SK-N-SH (cell line): ENCODE data around the gene BAHCC1.

Experiments
- EP300 ChIP-seq, 2 experiments: IDR thresholded peaks; 2 replicates each; pipeline versions ENCODE4 v1.4.0 to v1.6.1; 2012; ENCODE audit warnings: borderline replicate concordance in 1 of 2, low read depth in 1 of 2, low read length in 1 of 2
- EZH2phosphoT487 ChIP-seq: fragments of 200-600 bp; sonication (generic); IDR thresholded peaks from 2 replicates; pipeline ENCODE4 v1.6.1; 2017; ENCODE audit warnings: low read depth, mixed run types, mild to moderate bottlenecking, antibody characterized with exemption, moderate library complexity, borderline replicate concordance
- FOXJ3 ChIP-seq: sonication (generic); formaldehyde crosslinking; IDR thresholded peaks from 2 replicates; pipeline ENCODE4 v1.5.1; 2020; ENCODE audit warnings: mild to moderate bottlenecking, missing genetic modification reagents
- GABPA ChIP-seq: IDR thresholded peaks from 2 replicates; pipeline ENCODE4 v1.4.0; 2012; ENCODE audit warnings: low read depth, mild to moderate bottlenecking
- JUND ChIP-seq: IDR thresholded peaks from 2 replicates; pipeline ENCODE4 v1.4.0; 2012
- MEF2A ChIP-seq: IDR thresholded peaks from 2 replicates; pipeline ENCODE4 v1.4.0; 2012; ENCODE audit warnings: low read depth, borderline replicate concordance
- POLR2AphosphoS5 ChIP-seq: IDR thresholded peaks from 2 replicates; pipeline ENCODE4 v1.6.1; 2012; ENCODE audit warnings: low read depth, low read length
- SIN3A ChIP-seq: IDR thresholded peaks from 2 replicates; pipeline ENCODE4 v1.6.1; 2012; ENCODE audit warnings: low read depth, mild to moderate bottlenecking, low read length, moderate library complexity, borderline replicate concordance
- SMC3 ChIP-seq: IDR thresholded peaks from 2 replicates; pipeline ENCODE4 v1.6.1; 2012; ENCODE audit warnings: low read depth, low read length, improper control_type of control experiment
- TAF1 ChIP-seq: IDR thresholded peaks from 2 replicates; pipeline ENCODE4 v1.6.1; 2012; ENCODE audit warnings: low read depth, mild to moderate bottlenecking, low read length, moderate library complexity, borderline replicate concordance
- TF ChIP-seq, protein P1 (sequence below): fragments of 200-600 bp; sonication (generic); IDR thresholded peaks from 2 replicates; pipeline ENCODE4 v1.6.1; 2017; ENCODE audit warnings: antibody characterized with exemption, mild to moderate bottlenecking, moderate library complexity
- TF ChIP-seq, protein P2 (sequence below): IDR thresholded peaks from 2 replicates; pipeline ENCODE4 v1.4.0; 2012; ENCODE audit warnings: low read depth, borderline replicate concordance

DNA sequence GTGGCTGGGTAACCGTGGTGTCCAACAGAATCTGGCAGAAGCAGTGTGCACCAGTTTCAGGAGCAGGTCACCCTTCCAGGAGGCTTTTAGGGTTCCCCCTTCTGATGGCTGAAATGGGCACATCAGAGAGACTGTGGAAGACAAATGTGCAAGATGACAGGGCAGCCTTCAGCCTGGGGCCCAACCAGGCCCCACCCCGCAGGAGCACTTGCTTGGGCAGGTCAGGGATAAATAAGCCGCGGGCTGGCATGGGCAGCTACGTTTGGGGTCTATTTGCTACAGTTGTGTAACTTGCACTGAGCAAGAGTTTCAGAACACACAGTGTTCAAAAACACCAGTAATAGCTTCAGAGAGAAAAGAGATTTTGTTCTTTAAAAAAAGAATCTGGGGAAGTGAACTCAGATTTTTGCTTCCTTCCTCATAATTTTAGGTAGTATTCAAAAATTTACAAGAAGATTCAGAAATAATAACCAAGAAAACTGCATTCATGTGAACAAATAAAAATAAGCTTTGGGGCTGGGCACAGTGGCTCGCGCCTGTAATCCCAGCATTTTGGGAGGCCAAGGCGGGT is 44.9 kb upstream of the BAHCC1 start:
- TF ChIP-seq GABPA: no peak
- TF ChIP-seq, protein P1, sequence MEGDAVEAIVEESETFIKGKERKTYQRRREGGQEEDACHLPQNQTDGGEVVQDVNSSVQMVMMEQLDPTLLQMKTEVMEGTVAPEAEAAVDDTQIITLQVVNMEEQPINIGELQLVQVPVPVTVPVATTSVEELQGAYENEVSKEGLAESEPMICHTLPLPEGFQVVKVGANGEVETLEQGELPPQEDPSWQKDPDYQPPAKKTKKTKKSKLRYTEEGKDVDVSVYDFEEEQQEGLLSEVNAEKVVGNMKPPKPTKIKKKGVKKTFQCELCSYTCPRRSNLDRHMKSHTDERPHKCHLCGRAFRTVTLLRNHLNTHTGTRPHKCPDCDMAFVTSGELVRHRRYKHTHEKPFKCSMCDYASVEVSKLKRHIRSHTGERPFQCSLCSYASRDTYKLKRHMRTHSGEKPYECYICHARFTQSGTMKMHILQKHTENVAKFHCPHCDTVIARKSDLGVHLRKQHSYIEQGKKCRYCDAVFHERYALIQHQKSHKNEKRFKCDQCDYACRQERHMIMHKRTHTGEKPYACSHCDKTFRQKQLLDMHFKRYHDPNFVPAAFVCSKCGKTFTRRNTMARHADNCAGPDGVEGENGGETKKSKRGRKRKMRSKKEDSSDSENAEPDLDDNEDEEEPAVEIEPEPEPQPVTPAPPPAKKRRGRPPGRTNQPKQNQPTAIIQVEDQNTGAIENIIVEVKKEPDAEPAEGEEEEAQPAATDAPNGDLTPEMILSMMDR: no peak
- TF ChIP-seq, protein P2, sequence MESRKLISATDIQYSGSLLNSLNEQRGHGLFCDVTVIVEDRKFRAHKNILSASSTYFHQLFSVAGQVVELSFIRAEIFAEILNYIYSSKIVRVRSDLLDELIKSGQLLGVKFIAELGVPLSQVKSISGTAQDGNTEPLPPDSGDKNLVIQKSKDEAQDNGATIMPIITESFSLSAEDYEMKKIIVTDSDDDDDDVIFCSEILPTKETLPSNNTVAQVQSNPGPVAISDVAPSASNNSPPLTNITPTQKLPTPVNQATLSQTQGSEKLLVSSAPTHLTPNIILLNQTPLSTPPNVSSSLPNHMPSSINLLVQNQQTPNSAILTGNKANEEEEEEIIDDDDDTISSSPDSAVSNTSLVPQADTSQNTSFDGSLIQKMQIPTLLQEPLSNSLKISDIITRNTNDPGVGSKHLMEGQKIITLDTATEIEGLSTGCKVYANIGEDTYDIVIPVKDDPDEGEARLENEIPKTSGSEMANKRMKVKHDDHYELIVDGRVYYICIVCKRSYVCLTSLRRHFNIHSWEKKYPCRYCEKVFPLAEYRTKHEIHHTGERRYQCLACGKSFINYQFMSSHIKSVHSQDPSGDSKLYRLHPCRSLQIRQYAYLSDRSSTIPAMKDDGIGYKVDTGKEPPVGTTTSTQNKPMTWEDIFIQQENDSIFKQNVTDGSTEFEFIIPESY: no peak
- no peak for TF ChIP-seq EZH2phosphoT487
- TF ChIP-seq SMC3: no peak
- no peak for TF ChIP-seq TAF1
- no peak for TF ChIP-seq POLR2AphosphoS5
- TF ChIP-seq JUND: no peak
- no peak for TF ChIP-seq EP300 (IDR thresholded peaks at IDR 0.05; ENCODE audit: borderline replicate concordance in 1 of 2, low read depth in 1 of 2, low read length in 1 of 2)
- no peak for TF ChIP-seq FOXJ3 (CRISPR knock-in tag)
- TF ChIP-seq MEF2A: no peak
- TF ChIP-seq SIN3A: no peak
